HG03064 (cell line): Measurements from ENCODE around the gene DCTD.

Source experiments
- ATAC-seq: cut with Tn5 transposase; IDR thresholded peaks from one replicate; pipeline ENCODE4 v1.9.1; 2021; ENCODE audit warnings: low read depth; ENCODE audit not compliant: unreplicated experiment

The DCTD gene

GRCh38 chr4:182874304-182874751 lies 42.9 kb downstream of the DCTD start:
- ATAC-seq, result no peak

- no peak for ATAC-seq
Observed at GRCh38 chr4:182873726-182874125, 43.5 kb downstream of the DCTD start.

- ATAC-seq, result no peak
Observed at GRCh38 chr4:182873289-182873688, 43.9 kb downstream of the DCTD start.

GRCh38 chr4:182872886-182873285 lies 44.3 kb downstream of the DCTD start:
- ATAC-seq, result no peak

GRCh38 chr4:182871616-182872015 lies 45.6 kb downstream of the DCTD start:
- no peak for ATAC-seq

- no peak for ATAC-seq
Observed at GRCh38 chr4:182869697-182870096, 47.5 kb downstream of the DCTD start.

- ATAC-seq, result no peak
Observed at GRCh38 chr4:182866746-182867145, 50.4 kb downstream of the DCTD start.

- no peak for ATAC-seq
Observed at GRCh38 chr4:182863501-182863900, 53.7 kb downstream of the DCTD start.

GRCh38 chr4:182862921-182863320 lies 54.3 kb downstream of the DCTD start:
- ATAC-seq, result no peak

- ATAC-seq, result no peak
Observed at GRCh38 chr4:182862141-182862875, 54.9 kb downstream of the DCTD start.

GRCh38 chr4:182861346-182861745 lies 55.8 kb downstream of the DCTD start:
- no peak for ATAC-seq

- ATAC-seq, result no peak
Observed at GRCh38 chr4:182859730-182860129, 57.5 kb downstream of the DCTD start.

GRCh38 chr4:182858711-182859110 lies 58.5 kb downstream of the DCTD start:
- ATAC-seq, result no peak

- no peak for ATAC-seq
Observed at GRCh38 chr4:182856862-182857261, 60.3 kb downstream of the DCTD start.

- ATAC-seq, result no peak
Observed at GRCh38 chr4:182855877-182856276, 61.3 kb downstream of the DCTD start.

- ATAC-seq, result no peak
Observed at GRCh38 chr4:182855312-182855711, 61.9 kb downstream of the DCTD start.

GRCh38 chr4:182854466-182854865 lies 62.7 kb downstream of the DCTD start:
- no peak for ATAC-seq

- no peak for ATAC-seq
Observed at GRCh38 chr4:182853731-182854330, 63.4 kb downstream of the DCTD start.

GRCh38 chr4:182848685-182849084 lies 68.5 kb downstream of the DCTD start:
- ATAC-seq, result no peak

GRCh38 chr4:182847576-182848450 lies 69.4 kb downstream of the DCTD start:
- ATAC-seq, result no peak

GRCh38 chr4:182846036-182846435 lies 71.2 kb downstream of the DCTD start:
- ATAC-seq, result no peak
